ELF-1 (cell line): ENCODE measurements around the gene METTL9.
"Not testable (repeated sequence)": the region's sequence is repeated elsewhere in the genome, so short reads cannot be mapped to it uniquely, and the experiment has no call there.

Source experiments
- DNase-seq: peaks from one replicate; pipeline ENCODE4 v3.0.0-alpha.2; 2016; ENCODE audit warnings: low read depth, low spot score

METTL9 gene

GRCh38 chr16:21659124-21659523 is 59.7 kb downstream of the METTL9 start:
- no peak for DNase-seq

- peak; percentile 23 for DNase-seq
These were observed 64.7 kb downstream of the METTL9 start, which contains the start of gene OTOA for GRCh38 chr16:21663889-21664647. Gene OTOA, plus strand, starts transcription at chr16:21663968. Its CDS starts 14,547 bp downstream, at chr16:21678515.

- DNase-seq, result no peak
These were observed 65.6 kb downstream of the METTL9 start for GRCh38 chr16:21664801-21665492.

GRCh38 chr16:21666772-21667171 is 67.4 kb downstream of the METTL9 start:
- DNase-seq, result peak; percentile 29

DNA sequence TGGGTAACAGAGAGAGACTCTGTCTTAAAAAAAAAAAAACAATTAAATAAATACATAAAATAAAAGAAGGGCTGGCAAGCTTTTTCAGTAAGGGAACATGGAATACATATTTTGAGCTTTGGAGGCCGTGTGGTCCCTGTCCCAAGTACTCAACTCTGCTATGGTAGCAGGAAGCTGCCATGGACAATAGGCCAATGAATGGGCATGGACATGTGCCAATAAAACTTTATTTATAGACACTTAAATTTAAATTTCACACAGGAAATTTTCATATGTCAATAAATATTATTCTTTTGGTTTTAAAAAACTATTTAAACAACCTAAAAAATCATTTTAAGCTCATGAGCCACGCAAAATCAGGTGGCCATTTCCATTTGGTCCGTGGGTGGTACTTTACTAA is 68.2 kb downstream of the METTL9 start:
- no peak for DNase-seq

DNA sequence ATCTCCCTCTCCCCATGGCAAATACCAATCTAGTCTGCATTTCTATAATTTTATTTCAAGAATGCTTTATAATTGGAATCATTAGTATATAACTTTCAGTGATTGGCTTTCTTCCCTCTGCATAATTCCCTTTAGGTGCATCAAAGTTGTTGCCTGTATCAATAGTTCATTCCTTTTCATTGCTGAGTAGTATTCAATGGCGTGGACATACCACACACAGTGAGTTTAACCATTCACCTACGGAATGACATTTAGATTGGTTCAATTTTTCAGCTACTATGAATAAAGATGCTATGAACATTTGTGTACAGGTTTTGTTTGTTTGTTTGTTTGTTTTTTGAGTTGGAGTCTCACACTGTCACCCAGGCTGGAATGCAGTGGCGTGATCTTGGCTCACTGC is 74.1 kb downstream of the METTL9 start:
- DNase-seq, result no peak

GRCh38 chr16:21674456-21674855 is 75.1 kb downstream of the METTL9 start:
- not testable (repeated sequence) for DNase-seq

DNA sequence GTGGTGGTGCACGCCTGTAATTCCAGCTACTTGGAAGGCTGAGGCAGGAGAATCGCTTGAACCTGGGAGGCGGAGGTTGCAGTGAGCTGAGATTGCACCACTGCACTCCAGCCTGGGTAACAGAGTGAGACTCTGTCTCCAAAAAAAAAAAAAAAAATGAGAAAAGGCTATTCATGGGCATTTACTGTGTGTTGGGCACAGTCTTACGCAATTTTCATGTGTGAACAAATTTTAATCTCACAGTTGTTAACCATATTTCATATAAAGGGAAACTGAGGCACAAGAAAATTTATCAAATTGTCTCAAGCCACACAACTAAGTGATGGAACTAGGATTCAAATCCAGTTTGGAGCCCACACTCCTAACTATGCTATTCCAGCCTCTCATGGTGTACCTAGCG is 81.3 kb downstream of the METTL9 start:
- not testable (repeated sequence) for DNase-seq

- DNase-seq, result no peak
These were observed 83.8 kb downstream of the METTL9 start for GRCh38 chr16:21683184-21683583.

DNA sequence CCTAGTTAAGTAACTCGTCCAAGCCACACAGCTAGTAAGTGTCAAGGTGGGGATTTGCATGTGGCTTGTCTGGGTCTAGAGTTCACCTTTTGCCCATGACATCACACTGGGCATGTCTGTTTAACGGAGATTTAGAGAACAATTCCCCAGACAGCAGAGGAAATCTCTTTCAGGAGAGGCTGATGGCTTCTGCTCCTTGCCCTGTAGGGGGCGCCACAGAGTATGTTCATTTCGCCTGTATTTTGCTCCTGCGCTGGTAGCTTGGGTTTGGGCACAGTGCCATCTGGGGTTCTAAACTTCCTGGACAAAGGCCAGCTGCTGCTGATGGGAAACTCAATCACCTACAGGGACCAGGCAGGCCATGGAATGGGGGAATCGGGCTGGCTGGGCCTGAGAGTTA is 84.8 kb downstream of the METTL9 start:
- peak; percentile 14 for DNase-seq

DNA sequence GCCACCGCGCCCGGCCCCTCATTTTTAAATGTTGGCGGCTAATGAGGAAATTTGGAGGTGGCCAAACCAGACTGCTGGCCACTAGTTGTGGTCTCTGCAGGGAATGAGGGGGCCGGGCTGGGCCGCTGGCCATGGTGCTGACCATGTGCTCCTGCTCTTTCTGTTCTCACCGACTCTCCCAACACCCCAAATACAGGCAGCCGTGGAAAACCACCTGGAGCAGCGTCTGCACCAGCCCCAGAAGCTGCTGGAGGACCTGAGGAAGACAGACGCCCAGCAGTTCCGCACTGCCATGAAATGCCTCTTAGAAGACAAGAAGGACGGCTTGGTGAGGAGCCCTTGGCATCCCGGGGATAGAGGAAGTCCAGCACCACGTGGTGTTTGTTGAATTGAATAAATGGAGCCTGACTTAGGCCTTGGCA is 85.7 kb downstream of the METTL9 start:
- peak; percentile 73 for DNase-seq

GRCh38 chr16:21689107-21689506 is 89.7 kb downstream of the METTL9 start:
- no peak for DNase-seq

- not testable (repeated sequence) for DNase-seq
These were observed 91.6 kb downstream of the METTL9 start for GRCh38 chr16:21690967-21691366.

- DNase-seq, result no peak
These were observed 95.2 kb downstream of the METTL9 start for GRCh38 chr16:21694609-21695008.

GRCh38 chr16:21697032-21697431 is 97.7 kb downstream of the METTL9 start:
- DNase-seq, result no peak

GRCh38 chr16:21698169-21699032 is 99.0 kb downstream of the METTL9 start:
- no peak for DNase-seq

DNA sequence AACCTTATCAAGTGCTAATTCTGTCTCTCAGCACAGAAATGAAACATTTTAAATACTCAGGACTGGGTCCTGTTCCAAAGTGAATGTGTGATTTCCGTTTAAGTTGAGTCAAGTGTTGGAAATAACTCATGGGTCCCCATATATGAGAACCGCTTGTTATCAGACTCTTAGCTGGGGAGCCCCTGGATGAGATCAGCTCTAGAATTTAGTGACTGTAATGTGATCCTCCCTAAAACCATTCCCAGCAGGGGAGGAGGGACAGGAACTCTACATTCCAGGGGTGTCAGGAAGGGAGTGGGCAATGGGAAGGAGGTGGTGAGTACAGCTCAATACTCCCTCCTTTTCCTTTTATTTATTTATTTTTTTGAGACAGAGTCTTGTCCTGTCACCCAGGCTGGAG is 101.9 kb downstream of the METTL9 start:
- no peak for DNase-seq

DNA sequence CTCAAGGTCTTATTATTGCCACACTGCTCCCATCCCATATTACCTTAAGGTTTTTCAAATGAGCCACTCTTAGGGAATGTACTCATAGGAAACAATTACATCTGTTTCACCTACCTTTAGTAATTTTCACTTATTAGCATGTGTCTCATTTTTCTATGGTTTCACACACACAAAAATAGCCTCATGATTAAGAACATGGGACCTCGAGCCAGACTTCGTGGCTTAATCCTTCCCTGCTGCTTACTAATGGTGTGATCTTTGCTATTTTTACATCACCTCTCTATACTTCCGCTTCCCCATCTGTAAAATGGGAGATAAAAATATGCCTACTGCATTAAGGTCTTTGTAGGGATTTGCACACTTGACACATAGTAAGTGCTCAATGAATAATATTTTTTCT is 102.9 kb downstream of the METTL9 start:
- DNase-seq, result no peak

- no peak for DNase-seq
These were observed 103.8 kb downstream of the METTL9 start for GRCh38 chr16:21703156-21703555.

GRCh38 chr16:21703589-21704174 is 104.3 kb downstream of the METTL9 start:
- DNase-seq, result no peak

DNA sequence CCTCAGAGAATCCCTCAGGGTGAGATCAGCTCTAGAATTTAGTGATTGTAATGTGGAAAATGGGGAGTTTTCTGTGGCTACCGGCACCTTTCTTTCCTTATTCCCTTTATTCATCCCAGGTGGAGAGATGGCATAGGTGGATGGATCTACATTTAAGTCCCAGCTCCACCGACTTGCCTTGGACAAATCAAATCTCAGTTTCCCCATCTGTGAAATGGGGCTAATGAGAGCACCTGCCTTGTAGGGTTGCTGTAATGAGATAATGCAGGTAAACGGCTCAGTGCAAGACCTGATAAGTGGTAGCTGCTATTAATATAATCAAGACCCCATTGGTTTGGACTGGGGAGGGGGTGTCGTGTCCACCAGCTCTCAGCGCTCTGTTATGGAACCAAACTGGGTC is 104.9 kb downstream of the METTL9 start:
- DNase-seq, result no peak

GRCh38 chr16:21704733-21705132 is 105.4 kb downstream of the METTL9 start:
- DNase-seq, result no peak
